ENCODE results near the gene DAD1.
"Not testable (repeated sequence)": the region's sequence is repeated elsewhere in the genome, so short reads cannot be mapped to it uniquely, and the experiment has no call there.

The DAD1 gene

GRCh38 chr14:22598099-22598895 lies 9.3 kb upstream of the DAD1 start, which contains the start of gene ABHD4:
Gene ABHD4 (plus strand): TSS chr14:22598300. CDS start chr14:22598307, 7 bp downstream.
- DNase-seq, result peak; percentile 54

GRCh38 chr14:22597771-22598098 lies 8.7 kb upstream of the DAD1 start:
- DNase-seq, result no peak

- no peak for DNase-seq
Measured at GRCh38 chr14:22597265-22597664, 8.2 kb upstream of the DAD1 start.

GRCh38 chr14:22596354-22596879 lies 7.4 kb upstream of the DAD1 start:
- no peak for DNase-seq

GRCh38 chr14:22594156-22594716 lies 5.2 kb upstream of the DAD1 start:
- no peak for DNase-seq

- DNase-seq, result no peak
Measured at GRCh38 chr14:22593601-22594000, 4.6 kb upstream of the DAD1 start.

GRCh38 chr14:22593189-22593588 lies 4.2 kb upstream of the DAD1 start:
- no peak for DNase-seq

GRCh38 chr14:22588526-22589095 lies 413 bp downstream of the DAD1 start:
- DNase-seq, result no peak

GRCh38 chr14:22587677-22588422 lies 1.2 kb downstream of the DAD1 start:
- not testable (repeated sequence) for DNase-seq

- no peak for DNase-seq
Measured at GRCh38 chr14:22587247-22587646, 1.8 kb downstream of the DAD1 start.

GRCh38 chr14:22583994-22584393 lies 5.0 kb downstream of the DAD1 start:
- DNase-seq, result no peak

GRCh38 chr14:22580625-22581024 lies 8.4 kb downstream of the DAD1 start:
- no peak for DNase-seq

GRCh38 chr14:22579881-22580280 lies 9.1 kb downstream of the DAD1 start:
- no peak for DNase-seq

- no peak for DNase-seq
Measured at GRCh38 chr14:22579236-22579635, 9.8 kb downstream of the DAD1 start.

GRCh38 chr14:22577334-22577908 lies 11.6 kb downstream of the DAD1 start:
- no peak for DNase-seq

- DNase-seq, result no peak
Measured at GRCh38 chr14:22573804-22574203, 15.2 kb downstream of the DAD1 start.

- DNase-seq, result no peak
Measured at GRCh38 chr14:22572562-22573058, 16.4 kb downstream of the DAD1 start.

GRCh38 chr14:22570132-22570949 lies 18.7 kb downstream of the DAD1 start:
- DNase-seq, result peak; percentile 77

GRCh38 chr14:22569737-22570131 lies 19.3 kb downstream of the DAD1 start:
- DNase-seq, result no peak

- no peak for DNase-seq
Measured at GRCh38 chr14:22569106-22569736, 19.8 kb downstream of the DAD1 start.

GRCh38 chr14:22567437-22567836 lies 21.6 kb downstream of the DAD1 start:
- DNase-seq, result no peak

Measured in NCI-H1105 treated with DMSO at 0.1 percent for 48 hours (cell line).